ENCODE results near the gene OTUD7B.

OTUD7B gene

DNA sequence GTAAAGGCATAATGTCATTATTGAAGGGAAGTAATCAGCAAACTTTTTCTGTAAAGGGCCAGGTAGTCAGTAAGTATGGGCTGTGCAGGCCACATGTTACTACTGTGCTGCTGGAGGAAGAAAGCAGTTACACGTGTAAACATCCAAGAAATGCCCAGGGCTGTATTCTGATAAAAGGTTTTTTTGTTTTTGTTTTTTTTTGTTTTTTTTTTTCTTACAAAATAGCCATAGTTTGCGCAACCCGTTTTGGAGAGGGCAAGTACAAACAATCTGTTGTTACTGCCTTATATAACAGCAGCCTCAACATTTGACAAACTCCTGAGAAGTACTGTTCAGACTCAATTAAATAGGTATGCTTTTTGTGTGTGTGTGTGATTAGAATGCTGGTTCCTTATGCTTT lies 47.2 kb downstream of the OTUD7B start (continued):
- TF ChIP-seq, protein P1, sequence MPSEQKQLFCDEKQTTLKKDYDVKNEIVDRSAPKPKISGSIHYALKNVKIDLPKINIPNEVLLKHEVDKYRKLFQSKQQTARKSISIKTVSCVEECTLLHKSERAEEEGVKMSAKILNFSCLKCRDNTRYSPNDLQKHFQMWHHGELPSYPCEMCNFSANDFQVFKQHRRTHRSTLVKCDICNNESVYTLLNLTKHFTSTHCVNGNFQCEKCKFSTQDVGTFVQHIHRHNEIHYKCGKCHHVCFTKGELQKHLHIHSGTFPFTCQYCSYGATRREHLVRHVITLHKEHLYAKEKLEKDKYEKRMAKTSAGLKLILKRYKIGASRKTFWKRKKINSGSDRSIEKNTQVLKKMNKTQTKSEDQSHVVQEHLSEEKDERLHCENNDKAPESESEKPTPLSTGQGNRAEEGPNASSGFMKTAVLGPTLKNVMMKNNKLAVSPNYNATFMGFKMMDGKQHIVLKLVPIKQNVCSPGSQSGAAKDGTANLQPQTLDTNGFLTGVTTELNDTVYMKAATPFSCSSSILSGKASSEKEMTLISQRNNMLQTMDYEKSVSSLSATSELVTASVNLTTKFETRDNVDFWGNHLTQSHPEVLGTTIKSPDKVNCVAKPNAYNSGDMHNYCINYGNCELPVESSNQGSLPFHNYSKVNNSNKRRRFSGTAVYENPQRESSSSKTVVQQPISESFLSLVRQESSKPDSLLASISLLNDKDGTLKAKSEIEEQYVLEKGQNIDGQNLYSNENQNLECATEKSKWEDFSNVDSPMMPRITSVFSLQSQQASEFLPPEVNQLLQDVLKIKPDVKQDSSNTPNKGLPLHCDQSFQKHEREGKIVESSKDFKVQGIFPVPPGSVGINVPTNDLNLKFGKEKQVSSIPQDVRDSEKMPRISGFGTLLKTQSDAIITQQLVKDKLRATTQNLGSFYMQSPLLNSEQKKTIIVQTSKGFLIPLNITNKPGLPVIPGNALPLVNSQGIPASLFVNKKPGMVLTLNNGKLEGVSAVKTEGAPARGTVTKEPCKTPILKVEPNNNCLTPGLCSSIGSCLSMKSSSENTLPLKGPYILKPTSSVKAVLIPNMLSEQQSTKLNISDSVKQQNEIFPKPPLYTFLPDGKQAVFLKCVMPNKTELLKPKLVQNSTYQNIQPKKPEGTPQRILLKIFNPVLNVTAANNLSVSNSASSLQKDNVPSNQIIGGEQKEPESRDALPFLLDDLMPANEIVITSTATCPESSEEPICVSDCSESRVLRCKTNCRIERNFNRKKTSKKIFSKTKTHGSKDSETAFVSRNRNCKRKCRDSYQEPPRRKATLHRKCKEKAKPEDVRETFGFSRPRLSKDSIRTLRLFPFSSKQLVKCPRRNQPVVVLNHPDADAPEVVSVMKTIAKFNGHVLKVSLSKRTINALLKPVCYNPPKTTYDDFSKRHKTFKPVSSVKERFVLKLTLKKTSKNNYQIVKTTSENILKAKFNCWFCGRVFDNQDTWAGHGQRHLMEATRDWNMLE (tag by site-specific recombination; conservative IDR thresholded peaks at IDR 0.05; ENCODE audit: low read depth): no peak
- no peak for TF ChIP-seq ZNF292 (tag by site-specific recombination; IDR thresholded peaks at IDR 0.05; ENCODE audit: borderline replicate concordance, low read depth)

- Histone ChIP-seq H3K36me3 (ENCODE audit: control insufficient read depth in 2 of 2, insufficient read depth in 1 of 2, low read length in 2 of 2) (peaks cover 46 to 91% of the 10 kb centered on the region in 2 experiments), H3K9me3 (ENCODE audit: control insufficient read depth, insufficient read depth, low read depth, low read length) (no peaks in the 10 kb centered on the region), H3K4me3 (ENCODE audit: low read depth, low read length) (no peak overlapping the region), H3K4me1 (ENCODE audit: control insufficient read depth, insufficient read depth, low read length) (no peaks in the 10 kb centered on the region), H3K27ac (ENCODE audit: extremely low read depth, low read depth, low read length) (no peak overlapping the region)
- no peak for TF ChIP-seq ZNF114 (tag by site-specific recombination; IDR thresholded peaks at IDR 0.05)
- TF ChIP-seq ZNF416 (tag by site-specific recombination; IDR thresholded peaks at IDR 0.05): no peak
- no peak for TF ChIP-seq ZNF830 (tag by site-specific recombination; IDR thresholded peaks at IDR 0.05; ENCODE audit: low read depth)
- TF ChIP-seq REST (tag by site-specific recombination; IDR thresholded peaks at IDR 0.05): no peak
- no peak for TF ChIP-seq SP2 (tag by site-specific recombination; IDR thresholded peaks at IDR 0.05)
- TF ChIP-seq ZNF777 (tag by site-specific recombination; IDR thresholded peaks at IDR 0.05; ENCODE audit: borderline replicate concordance): no peak
- no peak for TF ChIP-seq PRDM1 (tag by site-specific recombination; IDR thresholded peaks at IDR 0.05)
- TF ChIP-seq ZBTB11 (tag by site-specific recombination; conservative IDR thresholded peaks at IDR 0.05; ENCODE audit: low read depth): no peak
- no peak for TF ChIP-seq ZNF223 (tag by site-specific recombination; IDR thresholded peaks at IDR 0.05)
- TF ChIP-seq PRDM6 (tag by site-specific recombination; IDR thresholded peaks at IDR 0.05): no peak
- no peak for TF ChIP-seq ZNF747 (tag by site-specific recombination; IDR thresholded peaks at IDR 0.05)
- ChIA-PET CTCF (interaction anchor here (0.6 to 3.0 kb wide), 36 partner anchors 10 to 225 kb away, joined by 3 to 34 read pairs (median 5); partner anchors contain the start of gene OTUD7B), POLR2A (no interaction called here)
Observed at GRCh38 chr1:149962736-149963135, 47.8 kb downstream of the OTUD7B start.
